ENCODE data around the gene CSK. TPM values are rescaled to one million over a fixed set of nuclear protein-coding genes. Genes with fewer than 3 reads are reported as not detected.

The CSK gene
- total RNA-seq, 4 donors from 2014 or later = 6.4 to 11.7 (median 10.8) TPM

GRCh38 chr15:74804935-74805334 is 23.1 kb downstream of the CSK start:
- H3K27me3 ChIP-seq = no peaks in the 10 kb centered on the region
- intact Hi-C loops (cut with DNase I; ENCODE audit: low total_unique reads) (no loop called here), in situ Hi-C loops (cut with MboI; ENCODE audit: low sequenced_read_pairs in 4 of 4) (no loop called here)
- H3K9me3 ChIP-seq = no peaks in the 10 kb centered on the region
- H3K4me3 ChIP-seq = no peak overlapping the region
- H3K36me3 ChIP-seq = peaks cover 0 to 13% of the 10 kb centered on the region in 2 donors
- H3K27ac ChIP-seq = no peak overlapping the region
- DNase-seq = no peak
- TF ChIP-seq, protein P1, sequence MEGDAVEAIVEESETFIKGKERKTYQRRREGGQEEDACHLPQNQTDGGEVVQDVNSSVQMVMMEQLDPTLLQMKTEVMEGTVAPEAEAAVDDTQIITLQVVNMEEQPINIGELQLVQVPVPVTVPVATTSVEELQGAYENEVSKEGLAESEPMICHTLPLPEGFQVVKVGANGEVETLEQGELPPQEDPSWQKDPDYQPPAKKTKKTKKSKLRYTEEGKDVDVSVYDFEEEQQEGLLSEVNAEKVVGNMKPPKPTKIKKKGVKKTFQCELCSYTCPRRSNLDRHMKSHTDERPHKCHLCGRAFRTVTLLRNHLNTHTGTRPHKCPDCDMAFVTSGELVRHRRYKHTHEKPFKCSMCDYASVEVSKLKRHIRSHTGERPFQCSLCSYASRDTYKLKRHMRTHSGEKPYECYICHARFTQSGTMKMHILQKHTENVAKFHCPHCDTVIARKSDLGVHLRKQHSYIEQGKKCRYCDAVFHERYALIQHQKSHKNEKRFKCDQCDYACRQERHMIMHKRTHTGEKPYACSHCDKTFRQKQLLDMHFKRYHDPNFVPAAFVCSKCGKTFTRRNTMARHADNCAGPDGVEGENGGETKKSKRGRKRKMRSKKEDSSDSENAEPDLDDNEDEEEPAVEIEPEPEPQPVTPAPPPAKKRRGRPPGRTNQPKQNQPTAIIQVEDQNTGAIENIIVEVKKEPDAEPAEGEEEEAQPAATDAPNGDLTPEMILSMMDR (IDR thresholded peaks at IDR 0.05 in 4 of 5, conservative IDR thresholded peaks at IDR 0.05 in 1 of 5) = no peak
- no peak for TF ChIP-seq POLR2A (IDR thresholded peaks at IDR 0.05)
- ATAC-seq = no peak
- peaks cover under 1 to 11% of the 10 kb centered on the region in 2 donors for H3K4me1 ChIP-seq

- intact Hi-C loops (cut with DNase I; ENCODE audit: low total_unique reads) (no loop called here), in situ Hi-C loops (cut with MboI; ENCODE audit: low sequenced_read_pairs in 4 of 4) (no loop called here)
- no peaks in the 10 kb centered on the region for H3K9me3 ChIP-seq
- H3K27ac ChIP-seq = no peak overlapping the region
- no peaks in the 10 kb centered on the region for H3K27me3 ChIP-seq
- DNase-seq = no peak
- H3K4me3 ChIP-seq = no peak overlapping the region
- H3K36me3 ChIP-seq = peaks cover 0 to 6% of the 10 kb centered on the region in 2 donors
- peaks cover 0 to 9% of the 10 kb centered on the region in 2 donors for H3K4me1 ChIP-seq
- no peak for ATAC-seq
- no peak for TF ChIP-seq POLR2A (IDR thresholded peaks at IDR 0.05)
- TF ChIP-seq, protein P1 (IDR thresholded peaks at IDR 0.05 in 4 of 5, conservative IDR thresholded peaks at IDR 0.05 in 1 of 5) = no peak
These were observed 25.4 kb downstream of the CSK start for GRCh38 chr15:74807282-74807681.

DNA sequence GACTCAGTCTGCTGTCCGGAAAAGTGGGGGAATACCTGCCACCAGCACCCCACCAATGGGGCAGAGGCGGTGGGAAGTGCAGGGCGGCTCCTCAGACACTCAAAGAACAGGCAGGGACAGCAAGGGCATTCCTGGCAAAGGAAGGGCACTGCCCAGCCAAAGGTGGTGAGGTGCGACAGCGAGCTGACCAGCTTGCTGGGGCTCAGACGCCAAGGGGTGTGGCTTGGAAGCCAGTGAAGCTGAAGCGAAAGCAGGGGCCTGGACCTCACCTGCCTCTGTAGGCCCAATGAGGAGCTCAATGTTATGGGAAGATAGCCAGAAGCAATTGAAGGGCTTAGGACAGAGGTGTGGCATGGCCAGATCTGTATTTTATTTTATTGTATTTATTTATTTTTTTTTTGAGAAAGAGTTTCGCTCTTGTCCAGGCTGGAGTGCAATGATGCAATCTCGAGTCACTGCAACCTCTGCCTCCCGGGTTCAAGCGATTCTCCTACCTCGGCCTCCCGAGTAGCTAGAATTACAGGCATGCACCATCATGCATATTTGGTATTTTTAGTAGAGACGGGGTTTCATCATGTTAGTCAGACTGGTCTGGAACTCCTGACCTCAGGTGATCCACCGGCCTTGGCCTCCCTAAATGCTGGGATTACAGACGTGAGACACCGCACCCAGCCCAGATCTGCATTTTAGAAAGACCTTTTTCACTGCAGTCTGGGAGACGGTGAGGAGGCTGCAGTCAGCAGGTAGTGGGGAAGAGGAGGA is 26.4 kb downstream of the CSK start:
- no peak for TF ChIP-seq POLR2A (IDR thresholded peaks at IDR 0.05)
- TF ChIP-seq, protein P1 (IDR thresholded peaks at IDR 0.05 in 4 of 5, conservative IDR thresholded peaks at IDR 0.05 in 1 of 5) = no peak
- no peaks in the 10 kb centered on the region for H3K36me3 ChIP-seq
- H3K4me3 ChIP-seq = no peak overlapping the region
- peak in 1 of 2 donors; percentile 33 for DNase-seq
- H3K27ac ChIP-seq = no peak overlapping the region
- peak; percentile 45 to 47 for ATAC-seq
- intact Hi-C loops (cut with DNase I; ENCODE audit: low total_unique reads) (no loop called here), in situ Hi-C loops (cut with MboI; ENCODE audit: low sequenced_read_pairs in 4 of 4) (no loop called here)
- H3K9me3 ChIP-seq = no peaks in the 10 kb centered on the region
- H3K27me3 ChIP-seq = no peaks in the 10 kb centered on the region
- H3K4me1 ChIP-seq = peaks cover 0 to 9% of the 10 kb centered on the region in 2 donors

DNA sequence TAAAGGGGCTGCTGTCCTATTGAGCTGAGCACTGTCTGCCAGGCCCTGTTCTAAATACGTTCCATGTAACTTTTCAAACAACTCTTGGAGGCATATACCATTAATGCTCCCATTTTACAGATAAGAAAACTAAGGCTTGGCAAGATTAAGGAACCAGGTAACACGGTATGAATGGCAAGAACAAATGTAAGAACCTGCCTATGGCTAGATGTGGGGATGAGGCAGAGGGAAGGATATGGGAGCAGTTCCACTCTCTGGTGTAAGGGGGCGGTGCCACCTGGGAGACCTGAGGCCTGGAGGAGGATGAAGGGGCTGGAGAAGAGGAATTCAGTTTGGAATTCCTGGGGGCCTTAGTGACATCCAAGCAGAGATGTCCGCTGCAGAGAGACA is 27.0 kb downstream of the CSK start:
- Histone ChIP-seq H3K9me3 (no peaks in the 10 kb centered on the region), H3K36me3 (no peaks in the 10 kb centered on the region), H3K4me1 (peaks cover 0 to 9% of the 10 kb centered on the region in 2 donors), H3K4me3 (no peak overlapping the region), H3K27me3 (no peaks in the 10 kb centered on the region), H3K27ac (no peak overlapping the region)
- DNase-seq (no peak), ATAC-seq (no peak)
- intact Hi-C loops (cut with DNase I; ENCODE audit: low total_unique reads) = no loop called here
- in situ Hi-C loops (cut with MboI; ENCODE audit: low sequenced_read_pairs in 4 of 4) = no loop called here
- TF ChIP-seq, protein P1 (IDR thresholded peaks at IDR 0.05 in 4 of 5, conservative IDR thresholded peaks at IDR 0.05 in 1 of 5) = no peak
- TF ChIP-seq POLR2A (IDR thresholded peaks at IDR 0.05) = no peak

All from gastrocnemius medialis (tissue), 4 donors.